K562 (cell line): Measurements from ENCODE around the gene DTNB. TPM values are rescaled to one million over a fixed set of nuclear protein-coding genes. Genes with fewer than 3 reads are reported as not detected.

ENCODE experiments used
- ATAC-seq: fragments of 200-7000 bp; cut with Tn5 transposase; 3 replicates; pipeline ENCODE4 v1.9.1; 2020; ENCODE audit warnings: moderate library complexity
- BruUV-seq: library from RNA; stranded (reverse); fragments of 400-500 nt; replicated peaks from 2 replicates; lab custom pipeline; 2021; lab: Mats Ljungman, UMichigan
- CTCF ChIA-PET: fragments of 300-600 bp; formaldehyde crosslinking; extraction: SDS; loops from one replicate; lab custom pipeline; 2021; ENCODE audit warnings: low intra/inter-chr PET ratio; lab: Yijun Ruan, JAX
- POLR2A ChIA-PET: fragments of 300-600, 350-650 bp; sonication (Branson Sonifier 250); formaldehyde crosslinking; extraction: SDS; loops from one replicate; lab custom pipeline; 2021; ENCODE audit warnings: antibody characterized with exemption, inconsistent platforms; lab: Yijun Ruan, JAX
- DNase-seq, 4 experiments: peaks; one replicate each; pipeline versions ENCODE4 v3.0.0 to v3.0.0-alpha.2; 2011 to 2018; ENCODE audit warnings: low spot score in 3 of 4, mixed read lengths in 3 of 4; ENCODE audit errors: extremely low read depth in 1 of 4
- FAIRE-seq: peaks from 2 replicates; lab custom pipeline; 2011; peaks lifted over from hg19 to GRCh38; lab: Jason Lieb, UNC
- H2AFZ ChIP-seq: 2 replicates; pipeline ENCODE4 v1.6.0; 2011; ENCODE audit warnings: low read depth, low read length, control low read depth, inconsistent platforms
- H3K27ac ChIP-seq: fragments of 200-600 bp; 3 replicates; pipeline ENCODE4 v1.8.0; 2011; ENCODE audit warnings: low read depth, mild to moderate bottlenecking, control low read depth, inconsistent platforms, low read length, moderate library complexity, mixed read lengths; ENCODE audit errors: extremely low read depth
- H3K27me3 ChIP-seq, 2 experiments: fragments of 300-600 bp in 1 of 2; 2 replicates in 1 of 2; 3 replicates in 1 of 2; pipeline versions ENCODE4 v1.6.0 to v1.8.0; 2011; ENCODE audit warnings: inconsistent platforms in 2 of 2, low read length in 2 of 2, mild to moderate bottlenecking in 1 of 2, mixed read lengths in 1 of 2, moderate library complexity in 1 of 2; ENCODE audit not compliant: control insufficient read depth in 2 of 2, insufficient read depth in 2 of 2
- H3K36me3 ChIP-seq: fragments of 300-600 bp; 3 replicates; pipeline ENCODE4 v1.8.0; 2011; ENCODE audit warnings: mild to moderate bottlenecking, low read length, inconsistent platforms; ENCODE audit not compliant: control insufficient read depth, insufficient read depth
- H3K4me1 ChIP-seq, 2 experiments: fragments of 200-600 bp in 1 of 2; replicated peaks in 1 of 2; 2 replicates in 1 of 2; 3 replicates in 1 of 2; pipeline versions ENCODE4 v1.5.1 to v1.8.0; 2011; ENCODE audit warnings: inconsistent platforms in 2 of 2, low read length in 2 of 2, mild to moderate bottlenecking in 1 of 2, mixed read lengths in 1 of 2, moderate library complexity in 1 of 2; ENCODE audit not compliant: control insufficient read depth in 2 of 2, insufficient read depth in 2 of 2
- H3K4me2 ChIP-seq: 2 replicates; pipeline ENCODE4 v1.6.1; 2011; ENCODE audit warnings: low read length, control low read depth, inconsistent platforms, mixed read lengths; ENCODE audit not compliant: insufficient read depth
- H3K4me3 ChIP-seq: fragments of 200-600 bp; sonication (generic), shearing (Covaris generic); 2 replicates; pipeline ENCODE4 v1.5.1; 2016; ENCODE audit warnings: control low read depth, inconsistent platforms
- H3K79me2 ChIP-seq: fragments of 200-600 bp; 3 replicates; pipeline ENCODE4 v1.8.0; 2011; ENCODE audit warnings: low read length, inconsistent platforms; ENCODE audit not compliant: control insufficient read depth, insufficient read depth
- H3K9ac ChIP-seq, 2 experiments: 2 replicates each; pipeline versions ENCODE4 v1.6.0 to v1.6.1; 2011; ENCODE audit warnings: low read depth in 2 of 2, low read length in 2 of 2, control low read depth in 1 of 2, inconsistent platforms in 1 of 2, mild to moderate bottlenecking in 1 of 2, mixed read lengths in 1 of 2; ENCODE audit not compliant: insufficient read depth in 1 of 2
- H3K9me1 ChIP-seq: one replicate; pipeline ENCODE4 v1.6.0; 2011; ENCODE audit warnings: inconsistent platforms, mild to moderate bottlenecking, low read length, moderate library complexity; ENCODE audit not compliant: control insufficient read depth, insufficient read depth
- H3K9me3 ChIP-seq: replicated peaks from 2 replicates; pipeline ENCODE4 v1.5.1; 2011; ENCODE audit warnings: low read depth, low read length, inconsistent platforms; ENCODE audit not compliant: control insufficient read depth, insufficient read depth
- H4K20me1 ChIP-seq: replicated peaks from 2 replicates; pipeline ENCODE4 v1.6.1; 2011; ENCODE audit warnings: low read length, inconsistent platforms, mixed read lengths; ENCODE audit not compliant: control insufficient read depth, insufficient read depth
- NFIC ChIP-seq: fragments of 450-650 bp; IDR thresholded peaks from 2 replicates; pipeline ENCODE4 v1.6.1; 2017; ENCODE audit warnings: mild to moderate bottlenecking, inconsistent platforms
- NFRKB ChIP-seq: fragments of 450-650 bp; IDR thresholded peaks from 2 replicates; pipeline ENCODE4 v1.6.1; 2016; ENCODE audit warnings: low read depth
- NR3C1 ChIP-seq: sonication (generic); formaldehyde crosslinking; IDR thresholded peaks from 2 replicates; pipeline ENCODE4 v1.8.1; 2022; ENCODE audit warnings: missing genetic modification reagents
- RBM25 ChIP-seq: fragments of 200-400 bp; formaldehyde crosslinking; IDR thresholded peaks from 2 replicates; pipeline ENCODE4 v1.6.1; 2018; ENCODE audit warnings: low read length, low read depth, moderate library complexity; ENCODE audit not compliant: severe bottlenecking
- TCF7 ChIP-seq: sonication (generic); IDR thresholded peaks from 2 replicates; pipeline ENCODE4 v1.6.1; 2016; ENCODE audit warnings: antibody characterized with exemption, borderline replicate concordance
- ZNF395 ChIP-seq: fragments of 200-800 bp; sonication (Bioruptor generic); IDR thresholded peaks from 2 replicates; pipeline ENCODE4 v1.6.1; 2017; ENCODE audit warnings: missing genetic modification characterization, missing compliant biosample characterization
- ZNF609 ChIP-seq: sonication (generic); formaldehyde crosslinking; IDR thresholded peaks from 2 replicates; pipeline ENCODE4 v1.8.1; 2023; ENCODE audit warnings: missing genetic modification reagents, mild to moderate bottlenecking, borderline replicate concordance
- ZSCAN32 ChIP-seq: fragments of 450-650 bp; formaldehyde crosslinking; IDR thresholded peaks from 2 replicates; pipeline ENCODE4 v1.4.0; 2020; ENCODE audit warnings: mild to moderate bottlenecking, moderate library complexity
- WGBS: fragments of 100-300 bp; shearing (Covaris generic); methylation state at CpG from one replicate; pipeline ENCODE4 v1.1.6; 2016; ENCODE audit warnings: low coverage, mixed read lengths; ENCODE audit not compliant: insufficient coverage; ENCODE audit errors: missing lambda C conversion rate; 5-methylcytosine and 5-hydroxymethylcytosine counted together
- in situ Hi-C: fragments of 300-500 bp; cut with MboI; formaldehyde crosslinking; loops from 4 replicates; pipeline ENCODE4 v1.15.0; 2018; ENCODE audit warnings: inconsistent platforms, mixed read lengths
- intact Hi-C: fragments of 100-400 bp; cut with micrococcal nuclease; formaldehyde crosslinking; loops from 2 replicates; pipeline ENCODE4 v1.14.2; 2022
- polyA plus RNA-seq, 8 experiments: library from polyadenylated mRNA; depleted of rRNA in 4 of 8; stranded (reverse) in 5 of 8; unstranded in 3 of 8; fragments of >200 nt; fragmentation: Nextera tagmentation in 2 of 8; fragmentation: Illumina TruSeq in 1 of 8; extraction: Ambion mirVana in 2 of 8; extraction: Trizol in 1 of 8; gene quantifications; 2 replicates each; pipeline versions ENCODE4 v1.2.1 to v1.2.3, GENCODE V29; 2011 to 2014; ENCODE audit warnings: inconsistent platforms in 1 of 8, missing spikeins in 1 of 8
- total RNA-seq, 7 experiments: library from RNA; depleted of rRNA in 6 of 7; stranded (reverse); fragments of >200 nt in 6 of 7; fragmentation: Illumina TruSeq in 2 of 7; extraction: Trizol in 2 of 7; gene quantifications; 2 replicates each; pipeline versions ENCODE4 v1.2.1 to v1.2.3, GENCODE V29; 2011 to 2021; ENCODE audit warnings: low replicate concordance in 1 of 7

DTNB gene
- total and polyA plus RNA-seq, 9 of the 15 experiments (the other 6 are each of a cell fraction or from before 2014, with no cell fraction given): 0.18 to 2.0 (median 0.77) TPM; not detected in 2

- Histone ChIP-seq H3K9me3 (no peaks in the 10 kb centered on the region), H3K9me1 (no peaks in the 10 kb centered on the region), H4K20me1 (no peaks in the 10 kb centered on the region), H3K79me2 (no peaks in the 10 kb centered on the region), H3K4me3 (no peak overlapping the region), H2AFZ (no peak overlapping the region), H3K4me1 (peaks cover 0 to 9% of the 10 kb centered on the region in 2 experiments; a peak in 3 of 5 replicates), H3K27me3 (peaks cover 12 to 51% of the 10 kb centered on the region in 2 experiments; a peak in 3 of 5 replicates)
- FAIRE-seq (no peak), ATAC-seq (no peak), DNase-seq (no peak)
- intact Hi-C loops (no loop called here), in situ Hi-C loops (no loop called here)
- 25% methylated on average over 7 of the region's 7 CpGs for WGBS
- BruUV-seq: no TSS peak
- CTCF ChIA-PET: no interaction called here
- TF ChIP-seq ZNF609 (no peak), TCF7 (no peak), RBM25 (no peak), ZNF395 (CRISPR knock-in tag) (no peak), NFIC (no peak), ZSCAN32 (CRISPR knock-in tag) (no peak), NFRKB (no peak), NR3C1 (CRISPR knock-in tag) (no peak)
- TF ChIP-seq, all 486 proteins: peak for 0
- no peak overlapping the region for H3K9ac ChIP-seq
- no peaks in the 10 kb centered on the region for H3K36me3 ChIP-seq
- POLR2A ChIA-PET: no interaction called here
- no peak overlapping the region for H3K4me2 ChIP-seq
- H3K27ac ChIP-seq: no peak overlapping the region
Measured at GRCh38 chr2:25363733-25364132, 309.6 kb downstream of the DTNB start.
